SK-N-SH treated with all-trans-retinoic acid at 6 μM for 48 hours (cell line): ENCODE results near the gene CDH24.

ENCODE experiments used
- ARNTL ChIP-seq: fragments of 450-650 bp; formaldehyde crosslinking; IDR thresholded peaks from 2 replicates; pipeline ENCODE4 v1.5.0; 2020; ENCODE audit warnings: low read depth, mild to moderate bottlenecking, moderate library complexity, borderline replicate concordance
- PPARA ChIP-seq: fragments of 250-450 bp; sonication (Bioruptor Pico); IDR thresholded peaks from 2 replicates; pipeline ENCODE4 v1.5.0; 2020; ENCODE audit warnings: mild to moderate bottlenecking, borderline replicate concordance
- ZC3H10 ChIP-seq: fragments of 250-450 bp; sonication (Bioruptor Pico); IDR thresholded peaks from 2 replicates; pipeline ENCODE4 v1.5.1; 2021; ENCODE audit warnings: mild to moderate bottlenecking, moderate library complexity
- ZFP30 ChIP-seq: fragments of 450-650 bp; formaldehyde crosslinking; IDR thresholded peaks from 2 replicates; pipeline ENCODE4 v1.5.0; 2022; ENCODE audit warnings: mild to moderate bottlenecking, moderate library complexity

- TF ChIP-seq ARNTL = no peak
- no peak for TF ChIP-seq ZC3H10 (CRISPR knock-in tag)
- no peak for TF ChIP-seq ZFP30 (CRISPR knock-in tag)
- TF ChIP-seq PPARA = no peak
These were observed 28.5 kb downstream of the CDH24 start for GRCh38 chr14:23028799-23029198.
